GM12801 (cell line): ENCODE data around the gene ARID2.

Source experiments
- CTCF ChIP-seq: IDR thresholded peaks from one replicate; pipeline ENCODE4 v1.5.1; 2011; ENCODE audit warnings: control low read depth; ENCODE audit not compliant: insufficient read length; ENCODE audit errors: extremely low read depth

The ARID2 gene

DNA sequence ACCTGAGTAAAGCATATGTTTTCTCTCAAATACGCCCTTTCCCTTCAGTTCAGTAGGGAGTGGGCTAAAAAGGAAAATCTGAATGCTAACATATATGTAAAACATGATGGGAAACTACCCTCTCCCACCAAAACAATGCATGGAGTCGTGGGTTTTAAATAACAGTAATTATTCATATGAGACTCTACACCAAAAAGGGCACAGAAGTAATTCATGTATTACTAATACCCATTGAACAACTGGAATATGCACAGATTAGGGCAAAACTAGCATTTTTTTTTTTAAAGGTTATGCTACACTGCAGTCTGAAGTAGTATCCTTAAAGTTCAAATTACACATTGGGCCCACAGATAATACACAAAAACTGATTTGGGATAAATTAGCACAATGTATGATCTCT is 8.1 kb upstream of the ARID2 start:
- no peak for TF ChIP-seq CTCF

DNA sequence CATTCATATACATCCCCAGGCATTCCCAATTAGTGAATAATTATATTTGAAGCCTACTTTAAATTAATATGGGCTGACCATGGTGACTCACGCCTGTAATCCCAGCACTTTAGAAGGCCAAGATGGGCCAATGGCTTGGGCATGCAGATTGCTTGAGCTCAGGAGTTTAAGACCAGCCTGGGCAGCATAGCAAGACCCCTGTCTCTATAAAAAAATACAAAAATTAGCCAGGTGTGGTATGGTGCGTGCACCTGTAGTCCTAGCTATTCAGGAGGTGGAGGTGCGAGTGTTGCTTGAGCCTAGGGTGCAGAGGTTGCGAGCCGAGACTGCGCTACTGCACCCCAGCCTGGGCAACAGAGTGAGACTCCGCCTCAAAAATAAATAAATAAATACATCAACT is 7.6 kb upstream of the ARID2 start:
- TF ChIP-seq CTCF = no peak

DNA sequence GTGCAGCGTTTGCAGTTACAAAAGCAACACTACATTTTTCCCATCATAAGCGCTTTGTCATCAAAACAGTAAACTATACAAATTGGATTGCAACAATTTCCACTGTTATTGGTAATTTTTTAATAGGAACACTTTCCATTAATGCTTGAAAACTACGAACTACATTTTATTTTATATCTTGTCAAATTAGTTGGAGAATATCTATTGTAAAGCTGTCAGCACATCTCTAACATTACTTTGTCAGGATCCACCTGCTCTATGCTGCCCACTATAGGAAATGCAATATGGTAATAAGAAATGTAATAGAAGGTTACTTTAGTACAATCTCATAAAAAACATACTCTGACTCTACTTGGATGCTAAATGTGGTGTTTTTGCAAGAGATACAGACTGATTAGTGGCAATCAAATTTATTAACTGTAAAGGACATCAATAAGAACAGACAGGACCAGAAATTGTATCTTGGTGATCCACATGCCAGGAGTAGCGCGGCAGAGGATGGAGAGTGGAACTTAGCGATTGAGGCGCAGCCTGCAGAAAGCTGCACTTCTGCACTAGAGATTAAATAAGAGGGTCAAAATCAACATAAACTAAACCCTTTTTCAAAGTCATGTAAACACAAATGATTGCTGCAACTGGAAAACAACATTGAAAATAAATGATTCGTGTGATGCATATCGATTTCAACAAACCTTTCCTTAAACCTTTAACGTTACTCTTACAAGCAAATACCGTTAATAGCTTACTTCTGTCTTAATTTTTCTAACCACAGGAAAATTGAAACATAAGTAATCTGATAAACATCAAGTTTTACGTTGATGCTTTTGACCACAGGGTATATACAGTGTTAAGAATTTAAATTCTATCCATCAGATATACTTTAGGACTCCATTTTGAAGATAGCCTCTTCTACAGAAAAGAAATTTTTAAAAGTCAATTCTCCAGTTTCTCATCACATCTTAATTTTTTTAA is 3.6 kb upstream of the ARID2 start:
- TF ChIP-seq CTCF = peak; percentile 74

GRCh38 chr12:45726603-45727300 is 2.8 kb upstream of the ARID2 start:
- no peak for TF ChIP-seq CTCF

GRCh38 chr12:45727301-45727979 is 2.1 kb upstream of the ARID2 start:
- no peak for TF ChIP-seq CTCF

- no peak for TF ChIP-seq CTCF
Measured at GRCh38 chr12:45727980-45728629, 1.4 kb upstream of the ARID2 start.
